Fibroblast of skin of left biceps (primary cell): ENCODE measurements around the gene RASGRP2.
"Not testable (repeated sequence)": the region's sequence is repeated elsewhere in the genome, so short reads cannot be mapped to it uniquely, and the experiment has no call there.

ENCODE experiments used
- DNase-seq, 2 experiments: peaks; one replicate each; pipeline ENCODE4 v3.0.0-alpha.2; 2013; ENCODE audit warnings: low read depth in 2 of 2

RASGRP2 gene

DNA sequence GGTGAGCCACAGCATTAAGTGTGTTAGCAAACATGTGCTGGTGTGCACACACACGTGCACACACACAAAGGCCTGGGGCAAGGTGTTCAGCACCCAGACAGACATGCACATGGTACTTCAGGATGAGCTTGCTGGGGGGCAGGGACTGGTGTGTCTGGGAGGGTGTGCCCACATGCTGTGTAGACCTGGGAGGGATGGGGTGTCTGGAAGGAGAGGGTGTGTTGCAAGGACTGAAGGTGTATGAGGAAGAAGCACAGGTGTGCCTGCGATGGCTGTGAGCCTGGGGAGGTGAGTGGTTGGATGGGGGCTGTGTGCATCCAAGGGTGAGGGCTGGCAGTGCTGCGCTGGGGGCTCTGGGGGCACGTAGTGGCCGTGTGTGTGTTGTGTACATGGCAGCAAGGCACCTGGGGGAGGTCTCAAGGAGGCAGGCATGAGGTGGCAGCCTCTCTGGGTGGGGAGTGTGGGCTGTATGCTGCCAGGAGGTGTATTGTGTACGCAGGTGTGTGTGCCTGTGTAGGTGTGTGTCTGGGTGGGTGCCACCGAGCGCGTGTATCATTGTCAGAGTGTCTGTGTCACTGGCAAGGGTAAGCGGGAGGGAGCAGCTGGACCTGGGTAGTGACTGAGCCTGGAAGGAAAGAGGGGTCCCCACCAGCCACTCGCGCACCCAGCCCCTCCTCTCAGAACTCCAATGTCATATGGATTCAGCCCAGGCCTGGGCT lies 23.1 kb downstream of the RASGRP2 start:
- DNase-seq: no peak

DNA sequence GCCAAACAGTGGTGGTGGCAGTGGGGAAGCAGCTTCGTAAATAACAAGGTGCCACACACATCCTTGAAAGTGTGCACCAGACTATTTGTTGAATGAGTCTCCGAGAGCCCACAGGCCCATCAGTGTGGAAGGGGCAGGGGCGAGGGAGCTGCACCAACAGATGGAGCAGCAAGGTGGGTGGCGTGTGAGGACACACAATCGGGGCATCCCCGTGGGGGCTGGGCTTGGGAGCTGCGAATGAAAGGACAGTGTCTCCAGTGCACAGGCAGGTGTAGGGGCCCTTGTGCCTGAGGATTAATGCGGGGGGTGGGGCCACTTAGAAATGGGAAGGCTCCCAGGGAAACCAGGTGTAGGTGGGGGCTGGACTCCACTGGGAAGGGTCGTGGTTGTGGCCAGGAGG lies 23.8 kb downstream of the RASGRP2 start:
- no peak for DNase-seq

DNA sequence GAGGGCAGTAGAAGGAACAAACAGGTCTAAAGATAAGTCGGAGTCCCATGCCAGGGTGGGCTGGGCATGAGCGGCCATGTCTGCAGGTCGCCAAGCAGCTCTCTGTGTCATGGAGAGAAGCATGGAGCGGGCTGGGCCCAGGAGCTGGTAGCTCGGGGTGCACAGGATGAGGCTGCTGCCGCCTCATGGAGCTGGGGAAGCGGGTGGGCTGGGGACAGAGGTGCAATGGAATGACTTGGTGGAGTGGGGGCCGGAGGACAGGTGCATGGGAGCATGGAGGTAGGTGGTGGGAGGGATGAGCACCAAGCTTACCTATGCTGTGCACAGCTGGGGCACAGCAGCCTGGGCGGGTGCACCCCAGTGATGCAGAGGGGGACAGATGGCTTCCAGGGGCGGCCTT lies 24.5 kb downstream of the RASGRP2 start:
- no peak for DNase-seq

DNA sequence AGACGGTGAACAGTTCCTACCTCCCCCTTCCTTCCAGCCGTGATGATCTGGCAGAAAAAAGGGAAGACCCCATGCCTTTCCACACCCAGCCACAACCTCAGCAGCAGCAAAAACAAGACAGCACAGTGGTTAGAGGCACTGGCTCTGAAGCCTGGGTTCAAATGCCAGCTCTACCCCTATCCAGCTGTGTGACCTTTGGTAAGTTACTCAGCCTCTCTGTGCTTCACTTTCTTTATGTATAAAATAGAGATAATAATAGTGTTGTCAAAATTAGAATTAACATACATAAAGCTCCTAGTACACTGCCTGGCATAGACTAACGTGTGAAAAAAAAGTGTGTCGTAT lies 25.2 kb downstream of the RASGRP2 start:
- DNase-seq: no peak

DNA sequence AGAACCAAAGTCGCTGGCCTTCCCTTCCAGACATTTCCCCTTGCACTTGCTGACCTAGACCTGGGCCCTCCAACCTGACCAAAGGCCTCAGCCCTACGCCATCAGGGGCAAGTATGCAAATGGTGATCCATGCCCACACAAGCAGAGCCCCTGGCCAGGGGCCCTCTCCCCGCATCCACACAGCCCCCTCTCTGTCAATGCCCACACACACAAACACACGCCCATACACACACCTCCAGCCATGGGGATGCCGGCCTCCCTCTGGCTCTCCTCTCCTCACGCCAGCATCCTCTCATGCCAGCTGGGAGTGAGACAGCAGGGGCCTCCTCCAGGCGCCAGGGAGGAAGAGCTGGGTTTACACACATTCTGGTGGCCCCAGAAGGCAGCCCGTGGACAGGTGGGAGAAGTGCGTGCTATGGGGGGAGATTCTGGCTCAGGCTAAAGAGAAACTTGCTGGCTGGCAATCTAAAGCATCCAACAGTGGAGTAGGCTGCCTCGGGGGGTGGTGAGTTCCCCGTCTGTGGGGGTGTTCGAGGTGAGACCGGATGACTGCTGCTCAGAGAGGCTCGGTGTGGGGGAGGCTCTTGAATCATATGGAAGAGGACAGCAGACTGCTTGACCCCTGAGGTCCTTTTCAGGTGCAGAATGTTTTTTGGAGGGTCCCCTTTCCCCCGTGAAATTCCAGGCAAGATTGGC lies 25.7 kb downstream of the RASGRP2 start:
- no peak for DNase-seq

DNA sequence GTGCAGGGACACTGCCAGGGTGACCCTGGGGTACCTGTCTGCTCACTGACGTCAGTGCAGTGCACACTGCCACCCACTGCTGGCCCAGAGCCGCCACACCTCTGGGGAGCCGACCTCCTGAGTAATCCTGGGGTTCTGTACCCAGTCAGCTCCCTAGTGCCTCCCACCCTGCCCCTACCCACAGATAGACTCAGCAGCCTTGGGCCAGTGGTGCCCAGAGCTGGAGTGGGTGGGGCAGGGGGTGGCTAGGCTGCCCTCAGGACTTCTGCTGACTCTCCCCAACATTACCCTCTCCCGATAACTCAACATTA lies 26.7 kb downstream of the RASGRP2 start:
- no peak for DNase-seq

DNA sequence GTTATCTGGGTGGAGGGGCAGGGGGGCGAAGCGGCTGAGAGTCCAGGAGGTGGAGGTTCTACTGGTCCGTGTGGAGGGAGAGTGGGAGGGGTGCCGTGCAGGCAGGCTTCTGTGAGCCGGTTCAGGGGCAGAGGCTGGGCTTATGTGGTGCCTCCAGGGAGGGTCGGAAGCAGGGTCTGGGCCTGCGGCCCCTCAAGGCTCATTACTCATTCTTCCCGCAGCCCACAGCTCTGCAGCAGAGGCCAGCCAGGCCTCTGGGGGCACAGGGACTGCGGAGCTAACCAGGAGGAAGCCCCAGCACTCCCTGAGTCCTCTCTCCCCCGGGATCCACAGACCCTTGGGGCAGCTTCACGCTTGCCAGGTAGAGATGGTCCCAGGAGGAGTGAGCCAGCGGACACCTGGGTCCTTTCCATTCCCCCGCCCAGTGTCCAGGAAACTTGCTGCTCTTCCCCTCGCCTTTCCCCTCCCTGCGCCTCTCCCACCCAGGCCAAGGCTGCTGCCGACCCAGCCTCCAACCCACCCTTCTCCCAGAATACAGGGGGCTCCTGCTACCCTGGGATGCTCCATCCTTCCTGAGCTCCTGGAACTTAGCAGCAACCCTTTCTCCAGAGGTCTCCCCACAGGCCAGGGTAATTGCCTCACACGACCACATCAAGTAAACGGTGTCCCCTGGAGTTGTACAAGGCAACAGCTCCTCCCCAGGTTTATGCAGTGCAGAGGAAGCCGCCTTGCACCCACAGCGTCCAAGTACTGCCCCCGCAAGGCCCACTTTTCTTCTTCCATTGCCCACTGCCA lies 27.3 kb downstream of the RASGRP2 start:
- DNase-seq: no peak

DNA sequence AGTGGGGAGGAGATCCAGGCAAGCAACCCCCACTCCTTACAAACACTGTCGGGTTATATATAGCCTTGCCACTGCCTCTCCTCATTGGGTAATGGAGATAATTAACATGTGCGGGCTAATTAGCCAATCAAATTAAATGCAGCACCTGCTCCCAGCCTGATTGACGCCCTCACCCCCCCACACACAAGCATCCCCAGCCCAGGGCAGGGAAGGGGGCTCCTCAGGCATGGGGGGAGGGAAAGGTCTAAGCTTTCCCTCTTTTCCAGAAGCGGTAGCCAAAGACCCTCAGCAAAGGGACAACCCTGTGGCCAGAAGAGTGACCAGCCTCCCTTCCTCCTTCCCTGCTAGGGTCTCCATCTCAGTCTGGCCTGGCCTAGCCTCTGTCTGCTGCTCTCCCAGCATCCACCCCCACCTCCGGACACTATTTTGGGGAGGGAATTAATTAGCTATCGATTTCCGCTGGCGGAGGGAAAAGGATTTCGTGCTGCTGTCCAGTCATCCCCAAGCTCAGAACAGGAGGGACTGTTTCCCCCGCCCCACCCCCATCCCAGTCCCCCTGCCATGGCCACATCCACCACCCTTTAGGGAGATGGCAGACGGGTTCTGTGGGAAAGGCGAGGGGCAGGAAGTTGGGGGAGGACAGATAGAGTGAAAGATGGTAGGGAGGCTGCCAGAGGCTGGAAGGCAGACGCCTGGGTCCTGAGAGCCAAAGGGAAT lies 28.0 kb downstream of the RASGRP2 start:
- no peak for DNase-seq

DNA sequence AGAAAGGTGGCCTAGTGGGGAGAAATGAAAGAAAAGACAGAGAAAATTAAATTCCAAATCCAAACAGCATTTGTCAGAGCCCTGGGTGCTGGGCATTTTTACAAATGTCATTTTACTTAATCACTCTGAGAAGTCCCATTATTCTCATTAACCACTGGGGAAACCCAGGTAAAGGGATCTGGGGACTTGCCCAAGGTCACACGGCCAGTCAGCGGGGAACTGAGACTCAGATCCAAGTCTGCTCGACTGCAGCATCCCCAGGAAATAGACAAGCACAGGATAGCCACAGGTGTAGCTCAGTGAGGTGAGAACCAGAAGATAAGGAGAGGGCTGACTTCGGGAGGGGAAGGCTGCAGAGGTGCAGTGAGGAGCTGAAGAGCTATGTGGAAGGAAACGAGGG lies 28.8 kb downstream of the RASGRP2 start:
- DNase-seq: no peak

DNA sequence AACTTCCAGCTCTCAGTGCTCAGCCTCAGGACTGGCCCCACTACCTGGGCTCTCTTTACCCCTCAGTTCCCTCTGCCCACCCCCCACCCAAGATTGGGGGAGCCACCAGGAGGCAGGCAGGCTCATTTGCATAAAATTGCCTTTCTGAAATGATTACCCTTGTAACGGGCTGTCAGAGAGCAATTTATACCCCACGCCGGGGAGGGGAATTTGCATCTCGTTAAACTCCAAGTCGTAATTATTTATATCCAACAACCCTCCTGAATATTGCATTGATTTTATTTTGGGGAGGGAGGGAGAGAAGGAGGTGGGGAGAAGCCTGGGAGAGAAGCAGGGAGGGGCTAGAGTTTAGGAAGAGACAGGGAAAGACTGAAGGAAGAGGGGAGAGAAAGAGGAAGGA lies 29.3 kb downstream of the RASGRP2 start:
- DNase-seq: no peak

DNA sequence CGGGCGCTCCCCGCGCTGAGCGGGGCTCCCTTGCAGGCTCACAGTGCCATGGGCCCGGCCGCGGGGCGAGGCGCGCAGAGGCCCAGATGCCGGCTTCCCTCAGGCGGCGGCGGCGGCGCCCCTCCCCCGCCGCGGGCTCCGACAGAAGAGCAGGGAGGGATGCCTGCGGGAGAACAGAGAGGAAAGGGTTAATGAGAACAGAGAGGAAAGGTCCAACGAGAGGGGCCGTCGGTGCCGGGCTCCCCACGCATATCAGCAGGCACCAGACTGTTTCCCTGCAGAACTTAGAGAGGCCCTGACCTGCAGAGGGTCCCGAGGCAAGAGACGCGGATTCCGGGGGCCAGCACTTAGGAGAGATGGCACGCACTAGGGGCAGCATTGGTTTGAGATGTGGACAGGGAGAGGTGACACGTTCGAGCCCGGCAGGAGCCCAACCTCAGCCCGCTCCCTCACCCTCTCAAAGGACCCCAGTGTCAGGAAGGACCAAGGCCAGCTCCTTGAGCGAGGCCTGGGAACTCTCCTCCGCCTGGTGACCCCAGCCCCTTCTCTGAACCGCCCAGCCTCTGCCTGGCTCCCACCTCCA lies 30.1 kb downstream of the RASGRP2 start:
- no peak for DNase-seq

DNA sequence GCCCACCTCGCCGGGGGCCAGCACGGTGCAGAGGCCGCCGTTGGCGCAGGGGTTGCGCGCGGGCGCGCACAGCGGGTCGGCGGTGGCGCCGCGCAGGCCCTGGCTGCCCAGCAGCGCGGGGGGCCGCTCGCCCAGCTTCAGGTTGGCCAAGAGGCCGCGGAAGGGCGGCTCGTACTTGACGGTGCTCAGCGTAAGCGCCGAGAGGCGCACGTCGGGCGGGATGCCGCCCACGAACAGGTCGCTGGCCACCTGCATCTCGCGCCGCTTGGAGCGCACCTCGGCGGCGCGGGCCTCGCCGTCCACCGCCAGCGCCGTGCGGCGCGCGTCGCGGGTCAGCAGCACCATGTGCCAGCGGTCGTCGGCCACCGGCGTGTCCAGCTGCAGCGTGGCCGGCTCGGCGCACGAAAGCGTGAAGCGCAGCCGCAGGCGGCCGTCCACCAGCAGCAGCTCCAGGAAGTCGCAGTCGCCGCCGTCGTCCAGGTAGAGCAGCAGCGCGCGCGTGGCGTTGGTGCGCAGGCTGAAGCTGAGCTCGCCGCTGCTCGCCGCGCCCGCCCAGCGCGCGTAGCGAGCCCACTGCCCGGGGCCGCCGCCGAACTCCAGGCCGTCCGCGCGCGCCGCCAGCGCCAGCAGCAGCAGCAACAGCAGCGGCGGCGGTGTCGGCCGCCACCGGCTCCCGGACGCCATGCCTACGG lies 30.8 kb downstream of the RASGRP2 start:
- DNase-seq: no peak

DNA sequence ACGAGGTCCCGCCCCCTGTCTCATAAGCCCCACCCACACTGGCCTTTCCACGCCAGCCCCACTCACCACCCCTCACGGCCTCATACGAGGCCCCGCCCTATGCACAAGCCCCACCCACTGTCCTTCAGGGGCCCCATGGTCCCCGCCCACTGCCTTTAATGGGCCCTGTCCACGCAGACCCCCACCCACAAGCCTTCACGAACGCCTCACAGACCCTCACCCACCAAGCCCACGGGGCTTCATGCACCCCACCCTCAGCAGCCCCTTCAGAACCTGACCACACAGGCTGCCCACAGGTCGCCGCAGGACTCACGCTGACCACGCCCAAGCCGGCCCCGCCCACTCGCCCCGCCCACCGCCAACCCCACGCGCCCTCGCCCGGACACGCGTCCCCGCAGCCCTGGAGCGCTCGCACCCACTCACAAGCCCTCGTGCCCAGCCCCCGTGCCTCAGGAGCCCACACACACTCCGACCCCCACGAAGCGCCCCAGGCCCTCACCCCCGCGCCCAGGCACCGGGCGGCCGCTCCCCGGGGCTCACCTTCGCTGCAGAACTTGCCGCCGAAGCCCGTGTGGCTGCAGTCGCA lies 31.4 kb downstream of the RASGRP2 start:
- DNase-seq: no peak

DNA sequence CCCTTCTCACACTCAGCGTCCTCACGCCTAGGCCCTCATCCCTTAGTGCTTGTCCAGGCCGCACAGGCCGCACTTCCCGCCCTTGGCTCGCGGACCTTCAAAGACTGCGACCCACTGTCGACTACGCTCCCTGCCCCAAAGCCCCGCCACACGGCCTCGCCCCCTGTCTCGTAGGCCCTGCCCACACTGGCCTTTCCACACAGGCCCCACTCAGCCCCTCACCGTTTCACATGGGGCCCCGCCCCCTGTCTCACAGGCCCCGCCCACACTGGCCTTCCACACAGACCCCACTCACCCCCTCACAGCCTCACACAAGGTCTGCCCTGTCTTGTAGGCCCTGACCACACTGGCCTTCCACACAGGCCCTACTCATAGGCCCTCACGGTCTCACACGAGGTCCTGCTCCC lies 32.0 kb downstream of the RASGRP2 start:
- DNase-seq: no peak

DNA sequence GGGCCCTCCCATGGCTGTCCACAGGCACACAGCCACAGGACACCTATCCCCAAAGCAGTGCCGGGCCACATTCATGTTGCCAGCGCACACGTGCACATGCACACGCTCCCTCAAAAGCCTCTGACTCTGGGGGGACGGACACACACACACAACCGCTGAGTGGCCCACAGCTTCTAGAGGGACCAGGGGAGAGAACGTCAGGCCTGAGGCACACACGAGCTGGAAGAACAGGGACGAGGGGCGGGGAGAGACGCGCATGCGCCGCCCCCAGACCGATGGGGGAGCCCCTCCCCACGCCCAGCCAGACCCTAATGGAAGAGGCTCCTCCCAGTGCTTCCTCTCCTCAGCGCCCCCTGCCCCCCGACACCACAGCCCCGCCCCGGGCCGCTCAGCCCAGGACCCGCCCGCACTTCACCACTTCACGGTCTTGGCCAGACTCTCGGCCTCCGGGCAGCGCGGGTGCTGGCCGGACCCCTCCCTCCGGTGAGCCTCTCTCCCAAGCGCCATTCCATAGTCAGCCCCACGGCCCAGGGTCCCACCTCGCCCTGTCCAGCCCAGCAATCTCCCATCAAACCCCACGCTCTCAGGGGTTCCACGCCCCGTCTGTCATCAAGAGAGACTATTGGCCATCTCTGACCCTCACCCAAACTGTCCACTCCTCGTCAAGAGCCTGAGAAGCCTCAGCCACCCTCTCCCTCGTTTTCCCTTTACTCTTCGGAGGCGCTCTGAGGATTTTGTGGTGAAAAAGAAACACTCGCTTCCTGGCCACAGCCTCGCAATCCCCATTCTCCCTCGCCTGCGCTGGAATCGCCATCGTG lies 32.6 kb downstream of the RASGRP2 start:
- DNase-seq: no peak

DNA sequence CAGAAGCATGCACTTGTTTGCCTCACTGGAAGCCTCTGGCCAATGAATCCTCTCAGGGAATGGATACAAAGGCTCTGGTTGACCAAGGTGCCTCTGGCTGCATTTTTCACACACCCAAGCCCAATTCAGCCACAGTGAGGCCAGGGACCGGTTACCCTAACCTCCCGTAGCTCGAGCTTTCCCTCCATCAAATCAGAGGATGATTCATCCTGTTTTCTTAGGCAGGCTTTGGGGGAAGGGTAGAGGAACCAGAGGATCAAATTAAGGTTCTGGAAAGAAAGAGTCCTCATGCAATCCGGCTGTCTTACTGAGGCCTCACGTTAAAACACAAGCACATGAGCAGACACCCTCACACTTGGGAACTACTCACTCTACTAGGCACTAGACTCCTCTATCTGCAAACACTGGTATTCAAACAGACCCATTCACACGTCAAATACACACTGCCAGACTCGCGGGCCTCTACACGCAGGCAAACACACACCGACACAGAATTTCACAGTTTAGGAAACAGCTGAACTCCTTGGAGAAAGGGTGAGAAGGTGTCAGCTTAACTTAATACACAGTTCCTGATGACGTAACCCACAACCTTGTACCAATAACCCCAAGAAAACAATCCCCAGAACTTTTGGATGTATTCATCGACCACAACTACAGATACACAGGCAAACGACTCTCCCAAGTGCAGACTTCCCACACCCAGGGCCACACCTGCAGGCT lies 33.4 kb downstream of the RASGRP2 start:
- peak in 1 of 2 experiments; percentile 13 for DNase-seq

DNA sequence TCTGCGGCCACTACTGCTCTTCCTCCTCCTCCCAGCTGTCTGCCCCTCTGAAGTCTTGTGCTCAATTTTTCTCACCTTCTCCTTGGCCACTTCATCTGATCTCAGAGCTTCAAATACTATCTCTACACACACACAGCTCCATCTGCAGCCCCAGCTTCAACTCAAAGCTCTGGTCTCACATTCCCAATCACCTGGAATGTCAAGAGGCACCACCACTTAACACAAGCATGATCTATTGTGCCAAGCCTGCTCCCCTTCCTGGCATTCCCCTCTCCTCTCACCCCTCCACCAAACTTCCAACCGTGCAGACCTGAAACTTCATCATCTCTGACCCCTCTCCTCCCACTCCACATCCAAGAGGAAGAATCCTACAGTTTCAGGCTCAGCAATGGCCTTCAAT lies 38.4 kb downstream of the RASGRP2 start:
- DNase-seq: no peak

DNA sequence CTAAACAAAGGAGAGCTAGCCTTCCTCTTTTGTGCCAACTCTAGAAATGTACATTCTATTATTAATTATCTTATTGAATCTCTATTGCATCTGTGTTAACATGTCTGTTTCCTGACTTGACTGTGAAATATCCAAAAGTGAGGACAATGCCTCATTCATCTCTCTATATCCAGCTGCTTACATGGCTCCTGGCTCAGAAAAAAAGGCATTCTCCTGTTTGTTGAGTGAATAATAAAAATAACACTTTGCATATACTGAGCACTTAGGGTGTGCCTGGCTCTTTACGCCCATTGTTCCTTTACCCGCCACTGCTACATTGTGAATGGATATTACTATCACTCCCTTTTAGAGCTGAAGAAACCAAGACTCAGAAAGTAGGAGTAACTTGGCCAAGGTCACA lies 40.9 kb downstream of the RASGRP2 start:
- DNase-seq: no peak

DNA sequence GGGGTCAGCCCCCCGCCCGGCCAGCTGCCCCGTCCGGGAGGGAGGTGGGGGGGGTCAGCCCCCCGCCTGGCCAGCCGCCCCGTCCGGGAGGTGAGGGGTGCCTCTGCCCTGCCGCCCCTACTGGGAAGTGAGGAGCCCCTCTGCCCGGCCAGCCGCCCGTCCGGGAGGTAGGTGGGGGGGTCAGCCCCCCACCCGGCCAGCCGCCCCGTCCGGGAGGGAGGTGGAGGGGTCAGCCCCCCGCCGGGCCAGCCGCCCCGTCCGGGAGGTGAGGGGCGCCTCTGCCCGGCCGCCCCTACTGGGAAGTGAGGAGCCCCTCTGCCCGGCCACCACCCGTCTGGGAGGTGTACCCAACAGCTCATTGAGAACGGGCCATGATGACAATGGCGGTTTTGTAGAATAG lies 42.0 kb downstream of the RASGRP2 start:
- not testable (repeated sequence) for DNase-seq

DNA sequence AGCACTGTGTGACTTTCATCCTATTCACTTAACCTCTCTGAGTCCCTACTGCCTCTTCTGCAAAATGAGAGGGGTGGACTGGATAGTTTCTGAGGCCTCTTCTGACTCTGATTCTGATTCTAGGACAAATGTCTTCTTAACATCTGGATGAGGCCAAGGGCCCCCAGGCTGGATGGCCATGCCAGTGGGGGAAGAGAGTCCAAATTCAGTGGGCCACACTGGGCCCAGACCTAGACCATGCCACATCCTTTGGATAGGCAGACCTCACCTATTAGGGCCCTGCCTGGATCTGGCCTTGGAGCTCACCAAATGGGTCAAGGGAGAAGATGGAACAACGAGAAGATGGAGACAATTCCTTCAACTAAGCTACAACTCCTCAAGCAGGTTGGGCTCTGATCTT lies 45.5 kb downstream of the RASGRP2 start:
- no peak for DNase-seq
